Endometrial microvascular endothelial cells (primary cell): ENCODE measurements around the gene TXK. TPM values are rescaled to one million over a fixed set of nuclear protein-coding genes. Genes with fewer than 3 reads are reported as not detected.

Source experiments
- in situ Hi-C: cut with HindIII; loops from 2 replicates; pipeline ENCODE4 v1.10.0; 2017; ENCODE audit warnings: low sequenced_read_pairs, low pct_unique_long_range_greater_than_20kb; ENCODE audit errors: inconsistent ontology term
- total RNA-seq: library from RNA; depleted of rRNA; stranded (reverse); fragments of >200 nt; gene quantifications from one replicate; pipeline ENCODE4 v1.2.3, GENCODE V29; 2015; ENCODE audit errors: inconsistent ontology term

Gene TXK
- total RNA-seq, 1 donor from 2014 or later = 0.84 TPM

DNA sequence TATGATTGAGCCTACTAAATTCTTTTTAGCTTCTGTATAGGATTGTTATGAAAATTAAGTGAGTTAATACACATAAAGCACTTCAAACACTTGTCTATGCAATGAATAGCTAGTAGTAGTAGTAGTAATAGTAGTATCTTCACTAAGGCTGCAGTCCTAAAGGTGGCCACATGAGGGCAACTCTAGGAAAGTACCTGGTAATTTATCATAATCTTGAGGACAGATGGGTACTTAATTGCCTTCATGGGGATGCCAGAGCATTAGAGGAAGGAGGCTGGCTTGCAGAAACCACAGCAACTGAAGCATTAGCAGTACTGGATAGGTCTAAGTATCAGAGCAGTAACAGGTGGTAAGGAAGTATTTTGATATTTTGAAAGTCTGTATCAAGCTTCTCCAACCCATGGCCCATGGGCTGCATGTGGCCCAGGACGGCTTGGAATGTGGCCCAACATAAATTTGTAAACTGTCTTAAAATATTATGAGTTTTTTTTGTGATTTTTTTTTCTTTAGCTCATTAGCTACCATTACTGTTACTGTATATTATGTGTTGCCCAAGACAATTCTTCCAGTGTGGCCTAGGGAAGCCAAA is 100.1 kb downstream of the TXK start:
- in situ Hi-C loops = no loop called here

- in situ Hi-C loops = no loop called here
These were observed 100.6 kb downstream of the TXK start for GRCh38 chr4:48033412-48033811.

DNA sequence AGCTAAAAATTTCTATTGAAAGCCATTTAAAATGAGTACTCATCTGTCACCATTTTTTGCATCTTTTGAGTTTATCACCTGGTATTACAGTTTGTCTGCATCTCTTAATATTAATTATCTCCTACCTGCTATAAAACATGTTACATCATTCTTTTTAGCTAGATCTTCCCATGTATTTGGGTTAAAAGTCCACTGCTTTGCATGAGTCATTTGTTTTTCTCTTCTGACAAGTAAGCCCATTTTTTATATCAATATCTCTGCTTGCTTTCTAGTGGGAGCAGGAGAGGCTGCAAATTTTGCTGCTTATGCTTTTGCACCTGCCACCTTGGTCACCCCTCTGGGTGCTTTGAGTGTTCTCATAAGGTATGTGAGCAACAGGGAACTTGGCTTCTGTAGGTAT is 101.3 kb downstream of the TXK start:
- in situ Hi-C loops = no loop called here

DNA sequence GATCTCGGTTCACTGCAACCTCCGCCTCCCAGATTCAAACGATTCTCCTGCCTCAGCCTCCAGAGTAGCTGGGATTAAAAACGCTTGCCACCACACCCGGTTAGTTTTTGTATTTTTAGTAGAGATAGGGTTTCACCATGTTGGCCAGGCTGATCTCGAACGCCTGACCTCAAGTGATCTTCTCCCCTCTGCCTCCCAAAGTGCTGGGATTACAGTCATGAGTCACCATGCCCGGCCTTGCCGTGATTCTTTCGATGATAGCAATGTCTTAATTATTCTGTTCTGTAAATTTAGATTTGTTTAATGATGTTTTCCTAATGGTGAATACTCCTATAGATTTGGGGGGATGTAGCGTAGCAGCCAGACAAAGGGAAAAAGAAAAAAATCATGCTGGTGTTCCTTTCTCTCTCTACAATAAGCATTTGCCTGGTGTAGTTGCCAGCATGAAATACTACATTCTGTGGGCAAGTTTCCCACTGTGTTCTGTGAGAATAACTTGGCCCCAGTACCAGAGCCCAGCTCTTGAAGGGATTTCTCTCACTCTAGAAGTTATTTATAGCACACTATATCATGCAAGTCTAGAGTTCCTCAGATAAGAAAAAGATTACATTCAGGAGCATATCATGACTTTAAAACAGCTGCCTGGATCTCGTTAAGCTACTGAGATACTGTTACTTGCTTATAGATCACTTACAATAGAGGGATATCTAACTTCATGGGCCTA is 102.1 kb downstream of the TXK start:
- in situ Hi-C loops = no loop called here

- in situ Hi-C loops = no loop called here
These were observed 103.6 kb downstream of the TXK start for GRCh38 chr4:48030470-48030869.

DNA sequence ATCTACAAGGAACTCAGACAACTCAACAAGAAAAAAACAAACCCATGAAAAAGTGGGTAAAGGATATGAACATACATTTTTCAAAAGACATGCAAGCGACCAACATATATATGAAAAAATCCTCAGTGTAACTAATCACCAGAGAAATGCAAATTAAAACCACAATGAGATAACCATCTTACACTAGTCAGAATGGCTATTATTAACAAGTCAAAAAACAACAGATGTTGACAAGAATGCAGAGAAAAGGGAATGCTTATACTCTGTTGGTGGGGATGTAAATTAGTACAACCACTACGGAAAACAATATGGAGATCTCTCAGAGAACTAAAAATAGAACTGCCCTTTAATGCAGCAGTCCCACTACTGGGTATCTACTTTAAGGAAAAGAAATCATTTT is 105.4 kb downstream of the TXK start:
- in situ Hi-C loops = no loop called here

- in situ Hi-C loops = no loop called here
These were observed 106.4 kb downstream of the TXK start for GRCh38 chr4:48027653-48028052.

GRCh38 chr4:48025005-48025404 is 109.0 kb downstream of the TXK start:
- in situ Hi-C loops = no loop called here

DNA sequence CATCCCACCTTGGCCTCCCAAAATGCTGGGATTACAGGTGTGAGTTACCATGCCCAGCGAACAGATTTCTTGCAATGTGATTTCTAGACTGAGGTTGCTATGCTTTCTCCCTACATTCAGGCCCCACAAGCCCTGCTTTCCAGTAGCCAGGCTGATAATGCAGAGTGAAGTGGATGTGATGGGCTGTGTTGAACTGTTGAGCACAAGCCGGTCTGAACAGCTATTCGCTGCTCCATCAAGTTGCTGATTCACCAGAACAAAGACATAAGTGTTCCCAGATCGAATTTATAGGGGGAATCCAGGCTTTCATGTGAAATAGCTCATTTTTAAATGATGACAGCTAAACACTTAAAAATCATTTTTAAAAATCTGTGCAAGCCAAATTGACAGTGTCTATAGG is 109.5 kb downstream of the TXK start:
- in situ Hi-C loops = no loop called here

DNA sequence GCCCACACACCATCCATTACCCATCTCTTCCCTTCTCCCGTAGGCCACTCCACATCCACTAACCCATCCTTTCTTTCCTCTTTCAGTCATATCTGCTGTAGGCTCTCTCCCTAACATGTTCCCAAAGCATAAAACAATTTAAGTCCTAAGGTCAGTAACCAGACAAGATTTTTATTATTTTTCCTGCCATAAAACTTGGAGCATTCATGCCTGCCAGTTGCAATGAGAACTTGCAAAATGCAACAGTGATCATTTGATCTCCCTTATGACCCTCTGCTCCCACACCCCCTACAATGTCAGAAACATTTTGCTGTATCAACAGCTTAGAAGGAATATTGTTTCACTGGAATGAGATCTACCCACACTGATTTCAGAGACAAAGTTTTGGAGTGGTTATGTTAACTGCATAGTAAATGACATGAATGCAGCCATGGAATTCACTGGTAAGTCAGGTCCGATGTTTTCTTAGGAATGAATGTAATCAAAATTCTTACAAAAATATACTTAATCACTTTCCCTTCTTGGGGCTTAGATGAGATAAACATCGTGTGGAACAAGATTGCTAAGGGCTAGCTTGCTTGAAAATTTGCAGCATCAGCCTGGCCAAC is 111.8 kb downstream of the TXK start:
- in situ Hi-C loops = no loop called here

- in situ Hi-C loops = no loop called here
These were observed 113.0 kb downstream of the TXK start for GRCh38 chr4:48021100-48021499.

- in situ Hi-C loops = no loop called here
These were observed 115.9 kb downstream of the TXK start for GRCh38 chr4:48018112-48018511.

DNA sequence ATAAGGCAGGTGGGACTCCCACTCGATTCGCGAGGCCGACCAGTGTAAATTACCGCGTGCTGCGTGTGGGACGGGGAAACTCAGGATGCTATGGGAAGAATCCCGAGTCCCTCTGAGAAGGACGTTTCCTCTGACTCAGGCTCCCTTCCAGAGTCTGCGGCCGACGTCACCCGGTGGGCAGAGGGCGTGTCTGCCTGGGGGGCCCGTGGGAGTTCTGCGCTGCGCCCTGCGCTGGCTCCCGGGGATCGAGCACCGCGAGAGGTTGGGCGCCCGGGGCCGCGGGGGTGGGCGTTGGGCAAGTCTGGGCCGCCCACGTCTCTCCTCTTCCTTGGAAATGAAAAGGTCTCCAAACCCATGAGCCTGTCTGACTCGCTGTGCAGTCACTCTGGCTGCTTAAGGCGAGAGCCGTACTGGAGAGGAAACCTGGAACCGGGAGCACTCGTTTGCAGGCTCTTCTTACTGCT is 116.9 kb downstream of the TXK start:
- in situ Hi-C loops = no loop called here

Other genes with a start within 250 kb of the TXK start
- gene NFXL1, start 219.7 kb downstream of the TXK start, total RNA-seq = 8.1 TPM
- gene CNGA1, start 117.6 kb downstream of the TXK start, total RNA-seq = not detected
- gene NIPAL1, start 117.5 kb downstream of the TXK start, total RNA-seq = 3.2 TPM
- 0.74 TPM for gene TEC, start 135.6 kb upstream of the TXK start, total RNA-seq
- gene SLAIN2, start 207.3 kb upstream of the TXK start, total RNA-seq = 67.3 TPM